VCaP (cell line): Measurements from ENCODE around the gene GRB14.

Experiments used
- H3K27ac ChIP-seq: fragments of 450-650 bp; 2 replicates; pipeline ENCODE4 v1.5.1; 2017
- TF ChIP-seq, protein P1 (sequence below): fragments of 450-650 bp; conservative IDR thresholded peaks from 2 replicates; pipeline ENCODE4 v1.5.1; 2017; ENCODE audit warnings: mild to moderate bottlenecking, moderate library complexity

Gene GRB14

DNA sequence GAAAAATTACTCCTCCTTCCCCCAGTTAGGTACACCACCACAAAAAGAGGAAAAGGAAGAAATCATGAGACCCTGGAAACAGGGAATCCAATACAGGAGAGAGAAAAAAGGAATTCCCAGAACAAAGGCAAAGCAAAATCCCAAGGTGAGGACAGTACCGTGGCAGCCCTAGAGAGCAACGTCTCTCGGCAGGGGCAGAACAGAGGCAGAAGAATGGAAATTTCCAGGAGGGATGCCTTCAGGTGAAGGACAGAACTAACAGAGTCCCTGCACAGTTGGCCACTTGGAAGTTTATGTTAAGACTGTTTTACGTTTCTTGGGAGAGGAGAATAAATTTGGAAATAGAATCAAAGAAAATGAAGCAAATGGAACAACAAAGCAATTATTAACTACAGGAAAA, 27.7 kb downstream of the GRB14 start:
- no peak overlapping the region for H3K27ac ChIP-seq
- TF ChIP-seq, protein P1, sequence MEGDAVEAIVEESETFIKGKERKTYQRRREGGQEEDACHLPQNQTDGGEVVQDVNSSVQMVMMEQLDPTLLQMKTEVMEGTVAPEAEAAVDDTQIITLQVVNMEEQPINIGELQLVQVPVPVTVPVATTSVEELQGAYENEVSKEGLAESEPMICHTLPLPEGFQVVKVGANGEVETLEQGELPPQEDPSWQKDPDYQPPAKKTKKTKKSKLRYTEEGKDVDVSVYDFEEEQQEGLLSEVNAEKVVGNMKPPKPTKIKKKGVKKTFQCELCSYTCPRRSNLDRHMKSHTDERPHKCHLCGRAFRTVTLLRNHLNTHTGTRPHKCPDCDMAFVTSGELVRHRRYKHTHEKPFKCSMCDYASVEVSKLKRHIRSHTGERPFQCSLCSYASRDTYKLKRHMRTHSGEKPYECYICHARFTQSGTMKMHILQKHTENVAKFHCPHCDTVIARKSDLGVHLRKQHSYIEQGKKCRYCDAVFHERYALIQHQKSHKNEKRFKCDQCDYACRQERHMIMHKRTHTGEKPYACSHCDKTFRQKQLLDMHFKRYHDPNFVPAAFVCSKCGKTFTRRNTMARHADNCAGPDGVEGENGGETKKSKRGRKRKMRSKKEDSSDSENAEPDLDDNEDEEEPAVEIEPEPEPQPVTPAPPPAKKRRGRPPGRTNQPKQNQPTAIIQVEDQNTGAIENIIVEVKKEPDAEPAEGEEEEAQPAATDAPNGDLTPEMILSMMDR, result no peak

GRCh38 chr2:164589522-164589921, 31.8 kb downstream of the GRB14 start:
- H3K27ac ChIP-seq, result no peak overlapping the region
- TF ChIP-seq, protein P1, result no peak

DNA sequence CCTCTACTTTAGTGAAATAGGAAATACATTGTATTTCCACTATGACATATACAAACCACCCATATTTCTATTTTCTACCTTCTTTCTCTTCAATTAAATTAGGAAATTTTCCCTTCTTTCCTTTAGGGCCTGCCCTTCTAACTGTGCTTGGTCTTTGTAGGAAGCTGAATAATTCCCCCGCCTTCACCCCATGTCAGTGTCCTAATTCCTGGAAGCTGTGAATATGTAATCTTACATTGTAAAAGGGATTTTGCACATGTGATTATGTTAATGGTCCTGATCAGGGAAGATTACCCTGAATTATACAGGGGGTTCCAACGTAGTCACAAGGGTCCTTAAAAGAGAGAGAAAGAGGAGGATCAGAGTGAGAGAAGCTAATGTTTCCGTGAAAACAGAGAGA, 40.2 kb downstream of the GRB14 start:
- TF ChIP-seq, protein P1, result no peak
- H3K27ac ChIP-seq, result no peak overlapping the region

GRCh38 chr2:164574931-164575330, 46.4 kb downstream of the GRB14 start:
- H3K27ac ChIP-seq, result no peak overlapping the region
- TF ChIP-seq, protein P1, result no peak

- TF ChIP-seq, protein P1, result no peak
- H3K27ac ChIP-seq, result no peak overlapping the region
Measured at GRCh38 chr2:164570475-164570874, 50.8 kb downstream of the GRB14 start.

GRCh38 chr2:164569378-164569777, 51.9 kb downstream of the GRB14 start:
- TF ChIP-seq, protein P1, result no peak
- no peak overlapping the region for H3K27ac ChIP-seq

DNA sequence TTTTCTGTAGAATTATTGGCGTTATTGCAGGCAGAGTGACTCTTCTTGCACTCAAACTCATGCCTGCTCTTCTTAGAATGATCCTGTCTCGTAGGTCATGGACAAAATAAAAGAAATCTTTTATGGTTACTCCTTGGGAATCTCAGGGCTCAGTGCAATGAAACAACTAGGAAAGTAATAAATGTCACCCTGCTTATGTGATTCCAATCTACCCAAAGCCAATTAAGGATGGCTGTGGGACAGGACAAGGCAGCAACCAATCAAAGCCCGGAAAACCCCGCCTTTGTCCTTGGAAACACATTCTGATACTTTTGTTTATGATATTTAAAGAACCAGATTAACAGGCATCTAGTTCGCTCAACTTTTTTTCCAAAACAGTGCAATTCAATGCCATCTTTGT, 53.0 kb downstream of the GRB14 start:
- H3K27ac ChIP-seq, result no peak overlapping the region
- TF ChIP-seq, protein P1, result no peak
